GM18873 (cell line): Measurements from ENCODE around the gene ZNF503.

ENCODE experiments used
- ATAC-seq: cut with Tn5 transposase; IDR thresholded peaks from one replicate; pipeline ENCODE4 v1.9.1; 2021; ENCODE audit warnings: mild to moderate bottlenecking, moderate library complexity, moderate number of reproducible peaks; ENCODE audit not compliant: unreplicated experiment, low FRiP score

Gene ZNF503

DNA sequence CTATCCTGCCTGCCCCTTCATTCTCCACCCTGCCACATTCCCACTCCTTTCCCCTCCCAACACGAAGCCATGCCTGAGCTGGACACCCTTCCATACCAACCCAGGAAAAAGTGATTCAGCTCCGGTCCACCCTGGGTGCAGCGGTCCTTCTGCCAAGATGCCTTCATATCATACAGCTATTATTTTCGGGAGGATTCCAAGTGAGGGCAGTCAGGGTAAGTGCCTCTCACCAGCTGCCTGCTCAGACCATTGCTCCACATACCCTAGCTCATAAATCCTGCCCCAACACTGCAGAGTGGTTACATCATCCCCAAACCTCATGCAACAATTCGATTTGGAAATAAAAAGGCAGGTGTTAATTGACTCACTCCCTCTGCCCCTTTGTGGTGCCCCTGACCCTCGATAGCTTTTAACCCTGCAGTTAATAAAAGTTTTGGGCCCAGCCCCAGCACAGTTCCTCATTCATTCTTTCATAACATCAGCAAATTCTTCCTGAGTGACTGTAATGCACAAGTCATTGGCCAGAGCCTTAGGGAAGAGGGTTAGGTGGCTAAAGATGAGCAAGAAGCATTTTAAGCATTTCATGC is 42.6 kb downstream of the ZNF503 start:
- ATAC-seq: no peak

DNA sequence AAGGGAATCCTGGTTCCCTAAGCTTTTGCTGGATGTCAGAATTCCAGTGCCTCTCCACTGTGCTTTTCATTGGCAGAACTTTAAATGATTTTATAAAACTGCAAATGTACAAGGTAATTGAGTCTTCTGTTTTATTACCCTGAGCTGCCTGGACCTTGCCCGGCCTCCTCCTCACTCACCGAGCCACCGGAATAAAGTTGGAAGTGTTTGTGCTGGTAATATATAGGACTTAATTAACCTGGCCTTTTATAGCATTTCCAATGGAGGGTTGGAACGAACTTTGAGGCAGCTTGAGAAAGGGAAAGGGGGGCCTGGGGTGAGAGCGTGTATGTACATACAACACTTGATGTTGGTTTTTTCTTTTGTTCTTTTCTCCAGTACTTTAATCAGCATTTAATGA is 43.4 kb downstream of the ZNF503 start:
- no peak for ATAC-seq

DNA sequence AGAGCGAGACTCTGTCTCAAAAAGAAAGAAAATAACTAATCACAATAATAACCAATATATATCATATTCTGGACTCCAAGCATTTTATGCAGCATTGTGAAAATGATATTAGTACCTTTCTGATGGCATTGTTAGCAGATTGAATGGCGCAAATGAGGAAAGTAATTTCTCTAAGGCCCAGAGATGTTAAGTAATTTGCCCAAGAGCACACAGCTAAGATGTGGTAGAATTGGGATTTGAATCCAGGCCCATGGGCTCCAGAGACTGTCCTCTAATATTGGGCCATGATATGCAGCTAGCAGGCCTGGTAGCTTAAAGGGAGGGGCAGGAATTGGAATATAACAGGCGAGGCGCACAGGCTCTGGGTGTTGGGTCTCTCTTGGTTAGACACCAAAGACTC is 44.1 kb downstream of the ZNF503 start:
- no peak for ATAC-seq

DNA sequence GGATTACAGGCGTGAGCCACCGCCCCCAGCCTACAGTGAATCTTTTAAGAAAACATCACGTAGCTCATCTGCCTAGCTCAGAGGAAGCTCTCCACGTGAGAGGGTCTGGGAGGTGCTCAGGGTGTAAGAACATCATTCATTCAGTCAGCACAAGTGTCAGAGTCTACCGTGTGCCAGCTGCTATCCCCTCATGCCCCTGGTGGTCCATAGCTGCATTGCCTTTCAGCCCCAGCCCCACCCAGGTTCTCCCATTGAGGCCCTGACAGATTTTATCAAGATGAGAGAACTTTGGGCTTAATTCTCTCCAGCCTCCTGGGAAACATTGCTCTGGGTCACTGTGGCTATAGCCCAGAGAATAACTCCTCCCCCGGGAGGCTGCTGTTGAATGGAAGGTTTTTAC is 45.1 kb downstream of the ZNF503 start:
- no peak for ATAC-seq

DNA sequence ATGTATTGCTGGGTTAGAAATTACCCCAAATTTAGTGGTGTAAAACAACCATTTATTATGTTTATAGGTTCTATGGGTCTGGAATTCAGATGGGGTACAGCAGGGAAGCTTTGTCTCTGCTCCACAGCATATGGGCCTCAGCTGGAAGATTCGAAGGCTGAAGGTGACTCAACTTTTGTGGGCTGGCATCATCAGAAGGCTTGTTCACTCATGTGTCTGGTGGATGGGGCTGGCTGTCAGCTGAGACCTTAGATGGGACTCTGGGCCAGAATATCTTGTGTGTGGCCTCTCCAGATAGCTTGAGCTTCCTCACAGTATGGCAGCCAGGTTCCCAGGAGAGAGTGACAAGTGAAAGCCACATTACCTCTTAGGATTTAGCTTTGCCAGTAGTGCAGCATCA is 45.9 kb downstream of the ZNF503 start:
- no peak for ATAC-seq

DNA sequence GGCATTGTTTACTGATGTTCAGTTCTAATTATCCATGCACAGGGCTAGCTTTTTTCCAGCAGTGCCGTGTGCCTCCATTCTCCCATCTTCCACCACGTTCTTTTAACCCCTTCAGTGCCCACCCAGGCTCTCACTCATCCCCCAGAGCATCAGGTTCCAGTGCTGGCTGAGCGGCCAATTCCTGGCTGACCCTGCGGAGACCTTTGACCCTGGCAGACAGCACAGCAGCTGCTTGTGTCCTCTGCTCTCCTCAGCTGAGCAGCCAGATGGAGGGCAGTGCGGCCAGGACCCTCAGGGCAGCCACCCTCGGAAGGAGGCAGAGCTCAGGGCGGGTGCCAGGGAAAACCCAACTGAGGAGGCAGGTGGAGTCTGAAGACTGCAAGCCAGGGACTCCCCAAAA is 48.4 kb downstream of the ZNF503 start:
- no peak for ATAC-seq

DNA sequence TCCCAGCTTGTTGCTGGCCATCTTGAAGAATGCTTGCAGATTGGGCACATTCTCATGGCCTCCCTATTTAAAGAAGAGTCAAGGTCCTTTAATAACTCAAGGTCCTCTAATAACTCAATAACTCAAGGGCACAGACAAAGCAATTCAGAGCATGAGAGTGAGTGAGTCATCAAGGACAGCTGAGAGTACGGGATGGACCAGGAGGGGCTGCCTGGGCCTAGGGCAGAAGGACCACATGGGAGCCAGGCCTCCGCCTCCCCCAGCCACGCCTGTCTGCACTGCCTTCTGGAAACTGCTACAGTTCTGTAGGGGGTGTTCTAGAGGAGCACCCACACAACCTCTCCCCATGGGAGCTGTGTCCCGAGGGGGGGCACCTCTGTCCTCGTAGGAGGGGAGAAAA is 48.9 kb downstream of the ZNF503 start:
- no peak for ATAC-seq

DNA sequence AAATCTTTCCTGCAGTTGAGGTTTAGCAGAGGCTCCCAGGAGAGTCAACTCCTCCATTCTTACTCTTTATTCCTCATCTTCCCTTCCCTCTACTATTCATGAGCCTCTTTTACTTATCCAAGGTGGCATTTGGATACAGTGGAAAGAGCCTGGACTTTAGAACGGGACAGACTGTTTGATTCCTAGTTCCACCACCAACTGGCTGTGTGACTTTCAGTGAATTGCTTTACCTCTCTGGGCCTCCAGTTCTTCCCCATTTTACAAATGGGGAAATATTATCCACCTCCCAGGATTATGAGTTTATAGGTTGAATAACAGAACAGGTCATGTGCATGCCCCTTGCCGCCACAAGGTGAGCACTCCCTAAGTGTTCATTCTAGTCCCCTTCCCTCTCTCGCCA is 49.9 kb downstream of the ZNF503 start:
- no peak for ATAC-seq

DNA sequence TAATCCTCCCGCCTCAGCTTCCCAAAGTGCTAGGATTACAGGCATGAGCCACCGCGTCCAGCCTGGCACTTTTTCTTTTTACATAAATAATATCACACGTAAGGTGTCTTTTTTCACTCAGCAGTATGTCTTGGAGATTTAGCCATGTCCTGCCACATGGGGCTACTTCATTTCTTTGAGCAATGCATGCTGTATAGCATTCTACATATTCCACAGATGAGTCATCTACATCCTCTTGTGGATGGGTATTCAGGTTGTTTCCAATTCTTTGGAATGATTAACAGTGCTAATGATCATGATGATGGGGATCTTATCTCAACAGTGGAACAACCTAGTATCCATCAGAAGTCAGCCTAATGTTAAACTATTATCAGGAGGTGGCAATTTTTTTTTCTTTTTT is 50.8 kb downstream of the ZNF503 start:
- ATAC-seq: no peak
